RCC 7860 (cell line): Measurements from ENCODE around the gene RBM8A.

Experiments used
- DNase-seq: peaks from one replicate; pipeline ENCODE4 v3.0.0-alpha.2; 2015; ENCODE audit warnings: low spot score
- FAIRE-seq: peaks from 2 replicates; lab custom pipeline; 2012; peaks lifted over from hg19 to GRCh38; lab: Jason Lieb, UNC

Gene RBM8A

GRCh38 chr1:145884675-145885074 lies 42.6 kb downstream of the RBM8A start:
- FAIRE-seq (no peak), DNase-seq (no peak)

GRCh38 chr1:145879775-145880174 lies 47.5 kb downstream of the RBM8A start:
- DNase-seq (no peak), FAIRE-seq (no peak)

GRCh38 chr1:145878724-145879123 lies 48.6 kb downstream of the RBM8A start:
- FAIRE-seq (no peak), DNase-seq (no peak)

GRCh38 chr1:145877923-145878486 lies 49.3 kb downstream of the RBM8A start:
- FAIRE-seq: no peak
- no peak for DNase-seq

- DNase-seq (no peak), FAIRE-seq (no peak)
Observed at GRCh38 chr1:145874646-145875045, 52.6 kb downstream of the RBM8A start.

GRCh38 chr1:145871994-145872924 lies 55.0 kb downstream of the RBM8A start:
- DNase-seq (no peak), FAIRE-seq (no peak)
